Transverse colon (tissue), 4 donors: ENCODE measurements around the gene IGIP. TPM values are rescaled to one million over a fixed set of nuclear protein-coding genes. Genes with fewer than 3 reads are reported as not detected.

Experiments
- DNase-seq: peaks from one replicate; pipeline ENCODE4 v3.0.0-alpha.2; 2019
- H3K27ac ChIP-seq, 4 donors: fragments of 200-600 bp; sonication (generic); 2 replicates each; pipeline ENCODE4 v1.5.1; 2016 to 2018; ENCODE audit warnings: inconsistent platforms in 4 of 4
- H3K27me3 ChIP-seq: fragments of 200-600 bp; sonication (generic); 2 replicates; pipeline ENCODE4 v1.5.1; 2017; ENCODE audit warnings: inconsistent platforms
- H3K36me3 ChIP-seq, 4 donors: fragments of 200-600 bp; sonication (generic); 2 replicates each; pipeline ENCODE4 v1.5.1; 2017 to 2019; ENCODE audit warnings: inconsistent platforms in 4 of 4
- H3K4me1 ChIP-seq, 4 donors: fragments of 200-600 bp; sonication (generic); 2 replicates each; pipeline ENCODE4 v1.5.1; 2017 to 2020; ENCODE audit warnings: inconsistent platforms in 4 of 4
- H3K4me3 ChIP-seq, 4 donors: fragments of 200-600 bp; sonication (generic); 1 replicate in 1 of 4; 2 replicates in 3 of 4; pipeline versions ENCODE4 v1.5.1 to v1.6.1; 2017 to 2019; ENCODE audit warnings: inconsistent platforms in 4 of 4
- H3K9me3 ChIP-seq, 2 donors: fragments of 200-600 bp; sonication (generic); 2 replicates each; pipeline ENCODE4 v1.5.1; 2017 to 2019; ENCODE audit warnings: inconsistent platforms in 2 of 2
- EP300 ChIP-seq: sonication (generic); formaldehyde crosslinking; IDR thresholded peaks from one replicate; pipeline ENCODE4 v1.6.1; 2017; ENCODE audit warnings: antibody characterized with exemption, low read depth
- POLR2A ChIP-seq: fragments of 450-650 bp; IDR thresholded peaks from one replicate; pipeline ENCODE4 v1.6.1; 2016; ENCODE audit warnings: antibody characterized with exemption, mild to moderate bottlenecking, moderate library complexity
- POLR2AphosphoS5 ChIP-seq, 3 donors: sonication (generic); formaldehyde crosslinking; IDR thresholded peaks; one replicate each; pipeline ENCODE4 v1.6.1; 2016; ENCODE audit warnings: antibody characterized with exemption in 3 of 3
- WGBS, 2 donors: methylation state at CpG; one replicate each; pipeline ENCODE4 v1.1.5; 2018; ENCODE audit warnings: low coverage in 1 of 2; 5-methylcytosine and 5-hydroxymethylcytosine counted together
- in situ Hi-C, 4 donors: fragments of 200-750 bp; cut with MboI; loops; one replicate each; pipeline versions ENCODE4 v1.15.0 to v1.15.1; 2017; ENCODE audit warnings: low sequenced_read_pairs in 3 of 4, low pct_ligation_motif_present in 1 of 4, low pct_unique_long_range_greater_than_20kb in 1 of 4
- intact Hi-C: fragments of 100-400 bp; cut with DNase I; formaldehyde crosslinking; loops from one replicate; pipeline ENCODE4 v1.15.1; 2023; ENCODE audit warnings: low total_unique reads
- total RNA-seq, 4 donors: library from RNA; depleted of rRNA; stranded (reverse); fragments of >200 nt; gene quantifications; one replicate each; pipeline ENCODE4 v1.1.0, GENCODE V29; 2016
- TF ChIP-seq, protein P1 (sequence below), 5 experiments: fragments of 200-600 bp in 3 of 5; fragments of 450-650 bp in 2 of 5; sonication (generic) in 3 of 5; IDR thresholded peaks; 1 replicate in 2 of 5; 2 replicates in 3 of 5; pipeline ENCODE4 v1.5.1; 2016 to 2017; ENCODE audit warnings: antibody characterized with exemption in 5 of 5, inconsistent platforms in 3 of 5, mild to moderate bottlenecking in 2 of 5, moderate library complexity in 1 of 5

IGIP gene
- total RNA-seq, 4 donors from 2014 or later = 12.8 to 22.4 (median 20.5) TPM

DNA sequence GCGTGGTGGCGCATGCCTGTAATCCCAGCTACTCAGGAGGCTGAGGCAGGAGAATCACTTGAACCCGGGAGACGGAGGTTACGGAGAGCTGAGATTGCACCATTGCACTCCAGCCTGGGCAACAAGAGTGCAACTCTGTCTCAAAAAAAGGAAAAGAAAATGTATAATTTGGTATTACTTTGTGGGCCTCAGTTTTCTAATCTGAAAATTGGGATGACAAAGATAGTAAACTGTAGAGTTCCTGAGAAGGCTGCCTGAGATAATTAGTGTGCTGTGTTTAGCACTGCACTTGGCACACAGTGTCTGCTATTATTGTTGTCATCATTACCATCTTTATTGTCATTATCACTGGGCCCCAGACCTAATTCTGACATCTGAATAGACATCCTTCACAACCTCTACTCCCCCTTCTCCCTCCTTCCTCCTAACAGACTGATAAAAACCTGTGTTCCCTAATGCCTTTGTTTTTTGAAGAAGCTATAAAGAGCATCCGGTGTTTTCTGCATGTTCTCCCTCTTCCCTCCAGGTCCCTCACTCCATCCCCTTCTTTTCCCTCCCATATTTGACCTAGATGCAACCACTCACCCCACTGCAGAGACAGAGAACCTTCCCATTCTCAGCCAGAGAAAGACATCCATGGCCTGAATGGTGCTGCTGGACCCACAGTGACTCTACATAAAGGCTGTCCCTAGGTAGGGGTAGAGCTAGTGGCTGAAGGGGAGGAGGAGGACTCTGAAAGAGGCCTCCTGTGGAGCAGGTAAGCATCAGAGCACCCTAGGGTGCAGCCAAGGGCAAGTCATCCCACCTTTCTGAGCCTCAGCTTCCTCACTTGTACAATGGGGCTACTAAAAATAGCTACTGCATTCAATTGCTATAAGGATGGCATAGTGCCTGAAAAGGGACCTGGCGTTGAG lies 33.5 kb downstream of the IGIP start:
- no peaks in the 10 kb centered on the region for H3K9me3 ChIP-seq
- H3K36me3 ChIP-seq = no peaks in the 10 kb centered on the region
- H3K4me3 ChIP-seq = no peak overlapping the region
- no peaks in the 10 kb centered on the region for H3K27me3 ChIP-seq
- peaks cover 3 to 18% (median 9%) of the 10 kb centered on the region in 4 donors for H3K4me1 ChIP-seq
- TF ChIP-seq POLR2A (no peak), EP300 (no peak)
- 53 to 85% methylated on average over 2 to 7 of the region's 7 CpGs for WGBS, 2 donors
- intact Hi-C loops = loop anchor here (10.0 kb wide), 1 partner anchor 374 kb away; no protein-coding TSS in a partner anchor
- DNase-seq = no peak
- in situ Hi-C loops = loop anchor here (5.0 to 25.0 kb wide), 3 partner anchors 84 to 372 kb away; partner anchors contain the start of gene PSD2 (in 3 of the 4)
- H3K27ac ChIP-seq = no peak overlapping the region

DNA sequence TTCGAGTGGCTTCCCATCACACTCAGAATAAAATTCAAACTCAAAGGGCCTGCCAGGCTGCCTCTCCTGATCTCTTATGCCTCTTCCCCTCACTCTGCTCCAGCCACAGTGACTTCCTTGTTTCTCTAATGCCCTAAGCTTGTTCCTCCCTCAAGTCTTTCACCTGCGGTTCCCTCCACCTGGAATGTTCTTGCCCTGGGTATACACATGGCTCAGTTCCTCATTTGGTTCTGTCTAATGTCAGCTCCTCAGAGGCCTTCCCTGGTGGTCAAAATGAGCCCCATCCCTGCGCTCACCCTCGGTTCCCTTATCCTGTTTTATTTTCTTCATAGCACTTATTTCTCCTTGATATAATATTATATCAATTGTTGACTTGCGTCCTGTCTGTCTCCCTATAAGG lies 36.5 kb downstream of the IGIP start:
- H3K36me3 ChIP-seq = no peaks in the 10 kb centered on the region
- in situ Hi-C loops = loop anchor here in 3 of 4 donors (25.0 kb wide), 1 partner anchor 375 kb away; the partner anchor contains the start of gene PSD2 (in 3 of the 3)
- DNase-seq = no peak
- no peak overlapping the region for H3K4me3 ChIP-seq
- peaks cover 5 to 29% (median 12%) of the 10 kb centered on the region in 4 donors for H3K4me1 ChIP-seq
- H3K9me3 ChIP-seq = no peaks in the 10 kb centered on the region
- TF ChIP-seq POLR2AphosphoS5 (IDR thresholded peaks at IDR 0.05) (no peak), EP300 (no peak), POLR2A (no peak)
- TF ChIP-seq, protein P1, sequence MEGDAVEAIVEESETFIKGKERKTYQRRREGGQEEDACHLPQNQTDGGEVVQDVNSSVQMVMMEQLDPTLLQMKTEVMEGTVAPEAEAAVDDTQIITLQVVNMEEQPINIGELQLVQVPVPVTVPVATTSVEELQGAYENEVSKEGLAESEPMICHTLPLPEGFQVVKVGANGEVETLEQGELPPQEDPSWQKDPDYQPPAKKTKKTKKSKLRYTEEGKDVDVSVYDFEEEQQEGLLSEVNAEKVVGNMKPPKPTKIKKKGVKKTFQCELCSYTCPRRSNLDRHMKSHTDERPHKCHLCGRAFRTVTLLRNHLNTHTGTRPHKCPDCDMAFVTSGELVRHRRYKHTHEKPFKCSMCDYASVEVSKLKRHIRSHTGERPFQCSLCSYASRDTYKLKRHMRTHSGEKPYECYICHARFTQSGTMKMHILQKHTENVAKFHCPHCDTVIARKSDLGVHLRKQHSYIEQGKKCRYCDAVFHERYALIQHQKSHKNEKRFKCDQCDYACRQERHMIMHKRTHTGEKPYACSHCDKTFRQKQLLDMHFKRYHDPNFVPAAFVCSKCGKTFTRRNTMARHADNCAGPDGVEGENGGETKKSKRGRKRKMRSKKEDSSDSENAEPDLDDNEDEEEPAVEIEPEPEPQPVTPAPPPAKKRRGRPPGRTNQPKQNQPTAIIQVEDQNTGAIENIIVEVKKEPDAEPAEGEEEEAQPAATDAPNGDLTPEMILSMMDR (IDR thresholded peaks at IDR 0.05) = no peak
- 81 to 82% methylated on average over 4 to 5 of the region's 5 CpGs for WGBS, 2 donors
- no peaks in the 10 kb centered on the region for H3K27me3 ChIP-seq
- no peak overlapping the region for H3K27ac ChIP-seq
- intact Hi-C loops = no loop called here

DNA sequence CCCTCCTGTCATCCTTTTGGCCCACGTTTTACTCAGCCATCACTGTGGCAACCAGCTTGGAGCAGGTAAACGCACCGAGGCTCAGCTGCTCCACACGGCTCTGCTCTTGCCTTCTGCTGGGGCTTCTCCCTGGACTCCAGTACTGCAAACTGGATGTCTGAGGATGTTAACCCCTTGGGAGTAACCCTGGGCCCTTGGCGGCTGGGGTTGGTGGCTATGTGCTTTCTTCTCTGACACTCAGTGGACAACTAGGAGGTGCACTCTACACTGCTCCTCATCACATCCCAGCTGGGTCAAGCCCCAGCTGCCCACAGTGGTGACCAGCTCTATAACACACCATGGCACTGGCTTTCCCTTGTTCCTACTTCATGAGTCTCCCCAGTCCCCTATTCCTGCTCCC lies 37.0 kb downstream of the IGIP start:
- WGBS, 2 donors = 79% methylated on average over 5 of the region's 5 CpGs; no CpG with 5 or more reads in 1 of the 2 donors
- H3K27me3 ChIP-seq = no peaks in the 10 kb centered on the region
- TF ChIP-seq, protein P1 (IDR thresholded peaks at IDR 0.05) = no peak
- TF ChIP-seq EP300 (no peak), POLR2AphosphoS5 (IDR thresholded peaks at IDR 0.05) (no peak), POLR2A (no peak)
- in situ Hi-C loops = loop anchor here in 3 of 4 donors (25.0 kb wide), 1 partner anchor 375 kb away; the partner anchor contains the start of gene PSD2 (in 3 of the 3)
- H3K4me3 ChIP-seq = no peak overlapping the region
- no peaks in the 10 kb centered on the region for H3K9me3 ChIP-seq
- no peaks in the 10 kb centered on the region for H3K36me3 ChIP-seq
- H3K4me1 ChIP-seq = peaks cover 5 to 25% (median 10%) of the 10 kb centered on the region in 4 donors
- DNase-seq = no peak
- no peak overlapping the region for H3K27ac ChIP-seq
- intact Hi-C loops = no loop called here

DNA sequence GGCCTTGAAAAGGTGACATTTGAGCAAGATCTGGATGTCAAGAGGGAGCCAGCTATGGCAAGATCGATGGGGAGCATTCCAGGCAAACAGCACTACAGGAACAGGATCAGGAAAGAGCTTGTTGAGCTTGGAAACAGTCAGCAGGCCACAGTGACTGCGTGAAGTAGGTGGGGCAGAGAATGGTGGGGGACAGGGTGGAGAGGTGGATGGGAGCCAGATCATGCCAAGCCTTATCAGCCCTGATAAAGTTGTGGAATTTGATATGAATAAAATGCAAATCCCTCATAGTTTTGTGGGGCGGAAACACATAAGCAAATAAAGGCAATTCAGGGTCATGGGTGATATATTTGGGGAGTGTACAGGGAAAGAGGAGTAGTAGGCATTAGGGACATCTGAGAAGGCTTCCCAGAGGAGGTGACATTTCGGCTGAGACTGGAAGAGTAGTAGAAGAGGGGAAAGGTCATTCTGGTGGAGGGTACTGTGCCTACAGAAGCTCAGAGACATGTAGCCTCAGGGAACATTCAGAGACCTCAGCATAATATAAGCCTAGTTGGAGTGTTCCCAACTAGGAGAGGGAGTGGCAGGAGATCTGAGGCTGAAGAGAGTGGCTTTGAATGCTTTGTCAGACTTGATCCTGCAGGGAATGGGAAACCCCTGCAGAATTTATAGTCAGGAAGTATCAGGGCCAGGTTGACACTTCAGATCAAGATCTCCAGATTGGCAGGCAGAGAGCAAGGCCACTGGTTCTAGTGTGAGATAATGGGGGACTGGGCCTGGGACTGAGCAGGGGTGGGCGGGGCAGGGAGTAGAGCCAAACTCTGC lies 39.6 kb downstream of the IGIP start:
- no peak overlapping the region for H3K4me3 ChIP-seq
- H3K36me3 ChIP-seq = no peaks in the 10 kb centered on the region
- peaks cover 5 to 25% (median 10%) of the 10 kb centered on the region in 4 donors for H3K4me1 ChIP-seq
- in situ Hi-C loops = loop anchor here in 3 of 4 donors (25.0 kb wide), 1 partner anchor 378 kb away; the partner anchor contains the start of gene PSD2 (in 3 of the 3)
- H3K27me3 ChIP-seq = no peaks in the 10 kb centered on the region
- TF ChIP-seq POLR2AphosphoS5 (IDR thresholded peaks at IDR 0.05) = peak in 2 of 3 donors; percentile 18 to 40
- TF ChIP-seq EP300 = no peak
- 39 to 50% methylated on average over 2 to 5 of the region's 5 CpGs for WGBS, 2 donors
- H3K27ac ChIP-seq = peak overlapping the region; percentile 74 to 77 (median 75)
- peak; percentile 80 for DNase-seq
- no peaks in the 10 kb centered on the region for H3K9me3 ChIP-seq
- intact Hi-C loops = no loop called here
